Hematopoietic multipotent progenitor cell (in vitro differentiated cells): ENCODE data around the gene WIPF3. TPM values are rescaled to one million over a fixed set of nuclear protein-coding genes. Genes with fewer than 3 reads are reported as not detected.
"Not testable (repeated sequence)": the region's sequence is repeated elsewhere in the genome, so short reads cannot be mapped to it uniquely, and the experiment has no call there.

ENCODE experiments used
- DNase-seq, 3 donors: peaks; one replicate each; pipeline ENCODE4 v3.0.0-alpha.2; 2011 to 2015; ENCODE audit warnings: low read depth in 2 of 3, low spot score in 2 of 3
- small RNA-seq: library from RNA; depleted of rRNA; stranded (forward); fragments of <200 nt; gene quantifications from one replicate; pipeline ENCODE3, GENCODE V24; 2012
- total RNA-seq: library from RNA; depleted of rRNA; stranded (reverse); fragments of >200 nt; gene quantifications from one replicate; pipeline ENCODE4 v1.2.3, GENCODE V29; 2012

The WIPF3 gene
- total RNA-seq, 1 donor, result under 0.01 TPM

DNA sequence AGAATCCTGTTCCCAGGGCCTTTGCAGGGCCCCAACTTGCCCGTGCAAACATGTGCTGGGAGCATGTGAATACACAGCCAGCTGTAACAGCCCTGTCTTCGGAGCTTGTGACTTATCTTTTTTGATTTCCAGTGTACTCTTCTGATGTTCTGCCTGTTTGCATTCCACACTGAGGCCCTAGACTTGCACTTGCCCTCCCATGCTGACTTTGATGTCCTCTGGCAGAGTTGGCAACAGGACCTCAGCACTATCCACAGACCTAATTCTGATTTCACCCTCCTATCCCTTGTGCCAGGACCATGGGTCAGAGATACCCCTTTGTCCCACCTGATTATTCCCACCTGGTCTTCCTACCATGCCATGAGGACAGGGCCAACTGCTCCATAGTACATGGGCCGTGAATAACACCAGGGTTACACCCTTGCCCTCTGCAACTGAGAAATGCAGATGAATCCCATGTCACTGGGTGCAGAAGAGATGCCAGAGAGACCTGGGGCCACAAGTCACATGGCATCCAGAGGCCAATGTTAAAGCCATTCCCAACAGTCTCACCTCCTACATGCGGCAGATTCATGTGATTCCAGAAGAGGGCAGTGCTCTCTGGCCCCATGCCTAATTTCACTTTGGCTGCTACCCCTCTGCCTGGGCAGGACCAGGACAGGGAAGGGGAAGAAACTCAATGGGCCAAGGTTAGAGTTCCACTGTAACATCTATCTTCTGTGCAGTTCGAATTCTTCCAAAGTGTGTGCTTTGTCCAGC is 140.3 kb downstream of the WIPF3 start:
- DNase-seq, result peak in 2 of 3 donors; percentile 50 to 67

DNA sequence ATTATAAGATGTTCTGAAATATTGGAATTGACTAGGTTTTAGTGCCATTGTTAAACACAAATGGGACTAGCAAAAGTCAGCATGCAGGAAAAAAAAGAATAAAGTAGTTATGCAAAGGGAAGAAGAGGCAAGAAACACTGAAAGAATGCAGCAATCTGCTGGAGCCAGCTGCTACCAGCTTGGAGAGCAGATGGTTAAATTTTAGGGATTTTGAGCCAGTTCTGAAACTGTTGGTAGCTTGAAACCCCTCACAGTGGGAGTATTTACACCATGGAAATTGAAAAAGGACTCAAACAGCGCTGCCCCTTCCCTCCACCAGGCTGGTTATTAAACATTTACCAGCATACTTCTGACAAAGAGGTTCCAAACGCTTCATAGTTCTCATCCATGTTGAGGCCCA is 142.3 kb downstream of the WIPF3 start:
- DNase-seq, result no peak

DNA sequence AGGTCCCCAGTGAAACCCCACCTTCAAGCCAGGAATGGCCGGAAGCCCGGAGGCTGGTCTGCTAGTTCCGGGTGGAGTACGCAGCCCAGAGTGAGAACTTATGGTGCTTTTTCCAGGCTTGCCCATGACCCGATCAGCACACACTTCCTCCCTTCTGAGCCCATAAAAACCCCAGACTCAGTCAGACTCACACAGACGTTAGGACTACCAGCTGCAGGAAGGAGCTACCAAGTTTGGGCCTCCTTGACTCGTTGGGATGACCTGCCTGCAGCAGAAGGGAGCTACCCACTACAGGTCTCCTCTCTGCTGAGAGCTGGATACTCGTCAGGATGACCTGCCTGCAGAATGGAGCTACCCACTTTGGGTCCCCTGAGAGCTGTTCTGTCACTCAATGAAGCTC is 144.2 kb downstream of the WIPF3 start:
- no peak for DNase-seq

DNA sequence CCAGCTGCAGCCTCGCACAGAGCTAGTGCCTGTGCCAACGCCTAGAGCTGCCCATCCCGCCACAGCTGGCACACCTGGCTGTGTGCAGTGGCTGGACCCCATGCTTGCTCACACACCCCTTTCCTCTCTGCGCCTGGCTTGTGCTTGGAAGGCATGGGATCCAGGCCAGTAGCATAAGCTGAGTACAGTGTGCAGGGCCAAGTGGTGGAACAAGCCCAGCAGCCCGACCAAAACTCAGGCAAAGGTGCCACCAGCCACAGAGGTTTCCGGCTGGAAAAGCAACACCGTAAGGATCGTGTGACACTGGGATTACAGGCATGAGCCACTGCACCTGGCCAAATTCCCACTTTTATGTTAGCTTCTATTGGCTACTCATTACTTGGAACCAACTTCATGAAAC is 144.9 kb downstream of the WIPF3 start:
- DNase-seq, result no peak

DNA sequence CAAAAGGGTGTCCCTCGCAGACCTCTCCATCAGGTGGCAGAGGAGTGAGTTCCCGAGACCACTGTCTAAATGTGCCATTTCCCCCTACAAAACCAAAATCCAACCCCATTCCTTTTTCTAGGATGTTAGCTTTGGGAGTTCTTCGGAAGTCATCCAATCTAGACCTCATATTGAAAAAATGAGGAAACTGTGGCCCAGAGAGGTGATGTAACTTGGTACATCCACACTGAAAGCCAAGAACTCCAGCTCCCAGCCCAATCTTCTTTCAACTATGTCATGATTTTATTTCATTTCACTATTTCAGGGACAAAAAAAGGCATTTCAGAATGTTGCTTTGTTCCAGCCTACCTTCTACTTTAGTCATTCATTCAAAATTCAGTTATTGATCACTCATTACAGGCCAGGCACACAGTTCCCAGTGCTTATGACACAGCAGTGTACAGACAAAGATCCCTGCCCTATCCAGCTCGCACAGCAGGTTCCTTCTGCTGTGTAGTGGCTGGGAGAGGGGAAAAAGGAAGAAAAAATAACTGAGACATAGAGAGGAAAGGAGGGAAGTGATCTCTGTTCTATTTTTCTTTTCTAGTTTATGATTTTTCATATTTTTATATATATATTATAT is 147.5 kb downstream of the WIPF3 start:
- no peak for DNase-seq

DNA sequence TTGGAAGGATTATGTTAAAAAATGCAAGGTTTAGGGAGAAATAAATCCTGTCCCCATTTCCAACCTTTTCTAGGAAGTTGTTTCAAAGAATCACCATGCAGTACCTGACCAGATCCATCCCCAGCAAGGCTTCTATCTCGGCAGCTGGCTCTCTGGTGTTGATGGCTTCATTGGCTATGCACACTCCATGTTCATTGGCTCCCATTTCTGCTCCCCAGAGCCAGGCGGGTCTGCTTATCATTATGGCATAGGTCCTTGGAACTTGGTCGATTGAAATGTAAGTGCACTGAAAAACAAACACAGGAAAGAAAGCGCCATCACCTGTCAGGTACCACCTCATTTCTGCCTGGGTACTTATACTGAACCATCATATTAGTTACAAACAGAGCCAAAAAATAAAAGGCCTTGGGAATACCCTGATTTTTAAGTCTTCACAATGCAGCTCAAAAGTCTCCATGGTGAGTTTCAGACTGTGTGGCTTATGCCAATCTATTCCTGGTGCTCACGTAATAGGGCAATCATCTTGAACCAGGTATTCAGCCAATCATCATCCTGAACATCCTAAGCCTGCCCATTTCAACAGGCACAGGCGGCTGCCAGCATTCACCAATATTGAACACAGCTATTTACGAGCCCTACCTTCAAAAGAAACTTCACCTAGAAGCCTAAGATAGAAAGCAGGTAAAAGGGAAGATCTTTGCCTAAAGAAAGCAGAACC is 148.9 kb downstream of the WIPF3 start:
- no peak for DNase-seq

DNA sequence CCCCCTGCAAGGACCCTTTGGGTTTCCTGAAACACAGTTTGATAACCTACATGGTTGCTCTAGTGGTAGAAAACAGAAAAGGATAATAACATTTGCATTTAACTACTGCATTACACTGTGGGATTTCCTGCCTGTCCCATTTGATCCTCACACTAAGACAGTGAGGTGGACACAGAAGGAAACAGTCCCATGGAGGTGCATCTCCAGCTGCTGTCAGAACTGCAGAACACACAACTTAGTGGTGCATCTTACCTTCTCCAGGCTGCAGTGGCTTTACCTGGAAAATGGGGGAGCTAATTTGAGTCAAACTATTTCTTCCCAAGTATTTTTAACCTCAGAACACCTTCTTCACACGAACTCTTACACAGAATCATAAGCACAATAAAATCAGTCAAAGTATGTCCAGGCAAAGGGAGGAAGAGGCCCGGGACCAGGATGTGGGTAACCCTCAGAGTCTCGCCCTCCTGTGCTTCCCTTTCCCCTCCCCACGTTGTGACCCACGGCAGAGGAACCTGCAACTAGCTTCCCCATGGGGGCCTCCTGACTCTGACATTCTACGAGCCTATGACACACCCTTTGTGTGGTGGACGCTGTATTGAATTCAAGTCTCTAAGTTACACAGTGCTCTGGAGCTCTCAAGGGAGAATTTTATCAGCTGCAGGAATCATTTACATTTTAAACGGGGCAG is 149.6 kb downstream of the WIPF3 start:
- peak in 2 of 3 donors; percentile 66 to 84 for DNase-seq

DNA sequence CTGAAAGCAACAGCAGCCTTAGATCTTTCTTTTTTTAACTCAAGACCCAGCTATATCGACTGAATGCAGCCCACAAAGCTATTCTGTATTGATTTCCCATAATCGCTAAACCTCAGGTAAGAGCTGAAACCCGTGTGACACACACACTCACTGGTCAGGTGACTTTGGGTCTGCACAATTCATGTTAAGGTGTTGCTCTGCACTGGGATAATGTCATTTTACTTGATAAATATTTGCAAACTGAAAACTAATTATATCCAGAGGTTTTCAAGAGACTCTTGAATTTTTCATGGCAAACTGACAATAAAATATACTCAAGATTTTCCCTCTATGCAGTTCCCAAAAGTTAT is 150.2 kb downstream of the WIPF3 start:
- DNase-seq, result no peak

DNA sequence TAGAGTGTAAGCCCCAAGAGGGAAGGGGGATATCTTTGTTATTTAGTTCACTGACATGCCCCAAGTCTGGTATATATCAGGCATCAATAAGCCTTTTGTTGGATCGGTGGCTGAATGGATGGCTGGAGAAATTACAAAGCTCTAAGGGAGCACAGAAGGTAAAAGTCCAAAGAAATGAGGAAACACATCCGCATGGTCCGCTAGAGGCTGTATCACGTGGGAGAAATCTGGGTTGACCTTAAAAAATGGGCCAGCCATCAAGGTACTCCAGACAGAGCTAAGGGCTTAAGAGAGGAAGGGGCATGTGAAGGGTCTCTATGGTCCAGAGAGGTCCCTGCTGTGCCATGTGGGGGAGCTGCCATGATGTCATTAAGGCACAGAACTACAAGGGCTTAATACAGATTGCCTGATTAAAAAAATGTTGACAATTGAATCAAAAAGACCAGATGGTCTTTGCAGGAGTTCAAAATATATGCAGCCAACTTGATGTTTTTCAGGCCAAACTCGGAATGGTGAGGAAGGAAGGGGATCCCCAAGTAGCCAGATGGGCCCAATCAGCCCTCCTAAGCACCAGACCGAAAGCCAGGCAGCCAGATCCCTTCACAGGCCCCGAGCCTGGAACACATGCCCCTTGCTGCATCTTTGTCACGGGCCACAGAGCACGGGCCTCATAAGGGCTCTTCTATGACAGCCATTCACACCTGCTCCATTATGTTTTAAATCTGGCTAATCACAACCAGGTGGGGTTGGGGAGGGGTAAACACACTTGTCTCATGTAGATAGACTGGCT is 151.4 kb downstream of the WIPF3 start:
- no peak for DNase-seq

DNA sequence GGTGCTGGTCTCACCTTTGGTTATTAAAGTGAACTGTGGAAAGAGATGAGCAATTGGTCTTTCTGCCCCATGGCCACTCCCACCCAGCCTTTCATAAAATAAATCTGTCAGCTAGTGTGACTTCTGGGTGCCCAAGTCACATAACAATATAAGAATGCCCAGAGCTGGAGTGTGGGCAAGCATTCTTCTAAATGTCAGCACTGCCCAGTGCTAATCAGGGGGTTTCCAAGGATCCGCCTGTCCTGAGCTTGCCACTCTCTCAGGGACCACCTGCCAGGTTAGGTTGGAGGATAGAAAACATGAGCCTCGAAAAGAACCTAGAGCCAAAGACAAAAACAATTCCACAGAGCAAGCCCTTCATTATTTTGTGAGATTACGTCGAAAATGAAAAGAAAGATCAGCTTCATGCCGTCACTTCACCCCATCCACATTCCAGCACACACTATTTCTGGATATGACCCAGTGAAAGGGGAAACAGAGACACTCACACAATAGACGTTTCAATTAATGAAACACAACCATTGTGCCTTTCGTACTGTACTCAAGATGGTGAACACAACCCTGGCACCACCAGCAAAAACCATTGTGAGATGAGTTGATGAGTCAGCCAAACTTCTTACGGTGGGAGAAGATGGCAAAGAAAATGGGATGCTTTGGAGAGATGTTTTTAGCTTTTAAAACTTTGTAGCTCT is 152.5 kb downstream of the WIPF3 start:
- no peak for DNase-seq

DNA sequence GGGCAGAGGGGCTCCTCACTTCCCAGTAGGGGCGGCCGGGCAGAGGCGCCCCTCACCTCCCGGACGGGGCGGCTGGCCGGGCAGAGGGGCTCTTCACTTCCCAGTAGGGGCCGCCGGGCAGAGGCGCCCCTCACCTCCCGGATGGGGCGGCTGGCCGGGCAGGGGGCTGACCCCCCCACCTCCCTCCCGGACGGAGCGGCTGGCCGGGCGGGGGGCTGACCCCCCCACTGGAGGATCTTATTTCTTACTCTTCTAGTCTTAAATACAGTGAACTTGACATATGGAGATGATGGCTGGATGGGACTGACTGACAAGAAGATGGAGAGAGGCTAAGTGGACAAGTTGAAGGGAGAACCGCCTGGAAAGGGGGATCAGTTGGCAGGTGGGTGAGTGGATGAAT is 155.3 kb downstream of the WIPF3 start:
- DNase-seq, result not testable (repeated sequence)

DNA sequence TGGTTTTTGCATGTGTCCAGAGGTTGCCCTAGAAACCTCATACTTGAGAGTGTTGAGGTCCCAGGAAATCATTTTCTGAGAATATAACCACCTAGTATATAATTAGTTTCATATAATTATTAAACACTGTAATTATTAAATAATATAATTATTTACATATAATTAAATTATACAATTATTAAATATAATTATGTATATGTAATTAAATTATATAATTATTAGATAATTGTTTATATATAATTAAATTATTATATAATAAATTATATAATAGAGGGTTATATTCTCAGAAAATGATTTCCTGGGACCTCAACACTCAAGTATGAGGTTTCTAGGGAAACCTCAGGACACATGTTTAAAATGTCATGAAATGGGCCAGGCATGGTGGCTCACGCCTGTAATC is 155.7 kb downstream of the WIPF3 start:
- no peak for DNase-seq

DNA sequence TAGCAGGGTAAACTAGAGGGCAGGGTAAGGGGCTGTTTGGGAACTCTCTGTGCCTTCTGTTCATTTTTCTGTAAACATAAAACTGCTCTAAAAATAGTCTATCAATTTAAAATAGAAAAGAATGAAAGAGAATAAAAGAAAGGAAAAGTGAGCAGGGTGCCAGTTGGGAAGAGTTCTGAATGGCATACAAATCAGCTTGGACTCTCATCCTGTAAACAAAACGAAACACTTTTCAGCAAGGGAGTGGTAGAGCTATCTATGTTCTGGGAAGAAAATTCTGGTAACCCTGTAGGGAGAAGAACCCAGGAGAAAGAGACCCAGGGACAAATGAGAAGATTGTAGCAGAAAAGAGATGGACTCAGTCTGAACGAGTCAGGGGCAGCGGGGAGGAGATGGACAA is 158.7 kb downstream of the WIPF3 start:
- DNase-seq, result no peak

Small RNAs within 50 kb of the gene (small RNA-seq; reads per million reads assigned to genes)
- not detected for gene RF01210

Other genes starting within 250 kb of the WIPF3 start
- gene PRR15, start 242.7 kb upstream of the WIPF3 start, total RNA-seq, result 15.9 TPM
- gene SCRN1, start 183.3 kb downstream of the WIPF3 start, total RNA-seq, result 36.4 TPM
- gene FKBP14, start 220.2 kb downstream of the WIPF3 start, total RNA-seq, result 3.5 TPM
- 4.6 TPM for gene PLEKHA8, start 221.9 kb downstream of the WIPF3 start, total RNA-seq